HEK293 (cell line): ENCODE results near the gene C19orf25.

Experiments
- CTCF ChIA-PET: fragments of 350-600 bp; formaldehyde crosslinking; extraction: SDS; loops from one replicate; lab custom pipeline; 2021; ENCODE audit warnings: antibody characterized with exemption; lab: Yijun Ruan, JAX
- POLR2A ChIA-PET: fragments of 300-600 bp; formaldehyde crosslinking; extraction: SDS; loops from one replicate; lab custom pipeline; 2020; ENCODE audit warnings: antibody characterized with exemption, inconsistent platforms; lab: Yijun Ruan, JAX
- H3K27ac ChIP-seq: fragments of 200-500 bp; sonication (Bioruptor generic); 2 replicates; pipeline ENCODE4 v1.5.1; 2014; ENCODE audit warnings: low read depth, low read length, control low read depth, inconsistent platforms; ENCODE audit errors: extremely low read depth
- H3K36me3 ChIP-seq, 2 experiments: fragments of 200-500 bp in 1 of 2; sonication (Bioruptor generic) in 1 of 2; 1 replicate in 1 of 2; 2 replicates in 1 of 2; pipeline ENCODE4 v1.5.1; 2014 to 2017; ENCODE audit warnings: inconsistent platforms in 2 of 2, low read length in 2 of 2; ENCODE audit not compliant: control insufficient read depth in 2 of 2, insufficient read depth in 1 of 2
- H3K4me1 ChIP-seq: fragments of 200-500 bp; sonication (Bioruptor generic); 2 replicates; pipeline ENCODE4 v1.5.1; 2014; ENCODE audit warnings: mild to moderate bottlenecking, low read length, inconsistent platforms; ENCODE audit not compliant: control insufficient read depth, insufficient read depth
- H3K4me3 ChIP-seq: 2 replicates; pipeline ENCODE4 v1.5.1; 2011; ENCODE audit warnings: low read depth, mild to moderate bottlenecking, control low read depth, low read length, moderate library complexity
- H3K9me3 ChIP-seq: fragments of 200-500 bp; sonication (Bioruptor generic); 2 replicates; pipeline ENCODE4 v1.5.1; 2014; ENCODE audit warnings: low read depth, low read length, inconsistent platforms; ENCODE audit not compliant: control insufficient read depth, insufficient read depth
- CTCF ChIP-seq: fragments of 450-650 bp; formaldehyde crosslinking; IDR thresholded peaks from 2 replicates; pipeline ENCODE4 v1.5.1; 2016; ENCODE audit warnings: missing biosample characterization, missing genetic modification characterization
- GFI1B ChIP-seq: fragments of 450-650 bp; formaldehyde crosslinking; IDR thresholded peaks from 2 replicates; pipeline ENCODE4 v1.5.1; 2016; ENCODE audit warnings: missing biosample characterization, missing genetic modification characterization
- INSM2 ChIP-seq: fragments of 450-650 bp; formaldehyde crosslinking; IDR thresholded peaks from 2 replicates; pipeline ENCODE4 v1.5.1; 2016; ENCODE audit warnings: missing biosample characterization, missing genetic modification characterization
- PRDM6 ChIP-seq: fragments of 450-650 bp; formaldehyde crosslinking; IDR thresholded peaks from 2 replicates; pipeline ENCODE4 v1.5.1; 2017; ENCODE audit warnings: missing biosample characterization, missing genetic modification characterization
- SCRT2 ChIP-seq: fragments of 450-650 bp; formaldehyde crosslinking; IDR thresholded peaks from 2 replicates; pipeline ENCODE4 v1.5.1; 2016; ENCODE audit warnings: missing biosample characterization, missing genetic modification characterization
- ZFHX2 ChIP-seq: fragments of 450-650 bp; formaldehyde crosslinking; conservative IDR thresholded peaks from 2 replicates; pipeline ENCODE4 v1.5.1; 2016; ENCODE audit warnings: missing biosample characterization, missing genetic modification characterization
- ZFP69B ChIP-seq: fragments of 450-650 bp; formaldehyde crosslinking; IDR thresholded peaks from 2 replicates; pipeline ENCODE4 v1.5.1; 2016; ENCODE audit warnings: missing biosample characterization, missing genetic modification characterization
- ZNF169 ChIP-seq: fragments of 450-650 bp; formaldehyde crosslinking; IDR thresholded peaks from 2 replicates; pipeline ENCODE4 v1.5.1; 2016; ENCODE audit warnings: missing biosample characterization, missing genetic modification characterization
- ZNF221 ChIP-seq: fragments of 450-650 bp; formaldehyde crosslinking; IDR thresholded peaks from 2 replicates; pipeline ENCODE4 v1.5.1; 2017; ENCODE audit warnings: missing biosample characterization, missing genetic modification characterization, borderline replicate concordance
- ZNF23 ChIP-seq: fragments of 450-650 bp; formaldehyde crosslinking; IDR thresholded peaks from 2 replicates; pipeline ENCODE4 v1.5.1; 2016; ENCODE audit warnings: missing biosample characterization, missing genetic modification characterization, borderline replicate concordance
- ZNF391 ChIP-seq: fragments of 450-650 bp; formaldehyde crosslinking; IDR thresholded peaks from 2 replicates; pipeline ENCODE4 v1.5.1; 2016; ENCODE audit warnings: low read depth, missing biosample characterization, missing genetic modification characterization, borderline replicate concordance
- ZNF48 ChIP-seq: fragments of 450-650 bp; formaldehyde crosslinking; IDR thresholded peaks from 2 replicates; pipeline ENCODE4 v1.5.1; 2016; ENCODE audit warnings: missing biosample characterization, missing genetic modification characterization
- ZNF76 ChIP-seq: fragments of 450-650 bp; formaldehyde crosslinking; IDR thresholded peaks from 2 replicates; pipeline ENCODE4; 2016; ENCODE audit warnings: low read depth, missing biosample characterization, missing genetic modification characterization, borderline replicate concordance
- ZNF777 ChIP-seq: fragments of 450-650 bp; formaldehyde crosslinking; IDR thresholded peaks from 2 replicates; pipeline ENCODE4 v1.5.1; 2017; ENCODE audit warnings: missing biosample characterization, missing genetic modification characterization, borderline replicate concordance
- TF ChIP-seq, protein P1 (sequence below): fragments of 450-650 bp; formaldehyde crosslinking; IDR thresholded peaks from 2 replicates; pipeline ENCODE4 v1.5.0; 2017; ENCODE audit warnings: missing biosample characterization, missing genetic modification characterization, borderline replicate concordance
- TF ChIP-seq, protein P2 (sequence below): fragments of 450-650 bp; formaldehyde crosslinking; IDR thresholded peaks from 2 replicates; pipeline ENCODE4 v1.5.1; 2016; ENCODE audit warnings: missing biosample characterization, missing genetic modification characterization, borderline replicate concordance
- TF ChIP-seq, protein P3 (sequence below): fragments of 450-650 bp; formaldehyde crosslinking; IDR thresholded peaks from 2 replicates; pipeline ENCODE4 v1.5.1; 2017; ENCODE audit warnings: missing biosample characterization, missing genetic modification characterization

Gene C19orf25

DNA sequence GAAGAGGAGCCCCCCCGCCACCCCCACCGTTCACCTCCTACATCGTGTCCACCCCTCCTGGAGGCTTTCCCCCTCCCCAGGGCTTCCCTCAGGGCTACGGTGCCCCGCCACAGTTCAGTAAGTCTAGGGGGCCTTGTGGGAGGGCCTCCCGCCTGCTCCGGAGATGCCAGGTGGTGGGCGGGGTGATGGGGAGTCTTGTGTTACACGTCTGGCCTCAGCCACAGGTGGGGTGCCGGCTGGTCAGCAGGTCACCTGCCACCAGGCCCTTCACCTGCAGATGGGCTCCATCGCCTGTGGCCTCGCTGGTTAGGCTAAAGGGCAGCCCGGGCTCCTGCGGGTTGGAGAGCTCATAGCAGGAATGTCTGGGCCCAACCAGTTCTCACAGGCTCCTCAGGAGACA is 48.8 kb downstream of the C19orf25 start (continued):
- TF ChIP-seq, protein P1, sequence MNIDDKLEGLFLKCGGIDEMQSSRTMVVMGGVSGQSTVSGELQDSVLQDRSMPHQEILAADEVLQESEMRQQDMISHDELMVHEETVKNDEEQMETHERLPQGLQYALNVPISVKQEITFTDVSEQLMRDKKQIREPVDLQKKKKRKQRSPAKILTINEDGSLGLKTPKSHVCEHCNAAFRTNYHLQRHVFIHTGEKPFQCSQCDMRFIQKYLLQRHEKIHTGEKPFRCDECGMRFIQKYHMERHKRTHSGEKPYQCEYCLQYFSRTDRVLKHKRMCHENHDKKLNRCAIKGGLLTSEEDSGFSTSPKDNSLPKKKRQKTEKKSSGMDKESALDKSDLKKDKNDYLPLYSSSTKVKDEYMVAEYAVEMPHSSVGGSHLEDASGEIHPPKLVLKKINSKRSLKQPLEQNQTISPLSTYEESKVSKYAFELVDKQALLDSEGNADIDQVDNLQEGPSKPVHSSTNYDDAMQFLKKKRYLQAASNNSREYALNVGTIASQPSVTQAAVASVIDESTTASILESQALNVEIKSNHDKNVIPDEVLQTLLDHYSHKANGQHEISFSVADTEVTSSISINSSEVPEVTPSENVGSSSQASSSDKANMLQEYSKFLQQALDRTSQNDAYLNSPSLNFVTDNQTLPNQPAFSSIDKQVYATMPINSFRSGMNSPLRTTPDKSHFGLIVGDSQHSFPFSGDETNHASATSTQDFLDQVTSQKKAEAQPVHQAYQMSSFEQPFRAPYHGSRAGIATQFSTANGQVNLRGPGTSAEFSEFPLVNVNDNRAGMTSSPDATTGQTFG (tag by site-specific recombination): no peak
- peak; percentile 34 for TF ChIP-seq ZFHX2 (tag by site-specific recombination)

DNA sequence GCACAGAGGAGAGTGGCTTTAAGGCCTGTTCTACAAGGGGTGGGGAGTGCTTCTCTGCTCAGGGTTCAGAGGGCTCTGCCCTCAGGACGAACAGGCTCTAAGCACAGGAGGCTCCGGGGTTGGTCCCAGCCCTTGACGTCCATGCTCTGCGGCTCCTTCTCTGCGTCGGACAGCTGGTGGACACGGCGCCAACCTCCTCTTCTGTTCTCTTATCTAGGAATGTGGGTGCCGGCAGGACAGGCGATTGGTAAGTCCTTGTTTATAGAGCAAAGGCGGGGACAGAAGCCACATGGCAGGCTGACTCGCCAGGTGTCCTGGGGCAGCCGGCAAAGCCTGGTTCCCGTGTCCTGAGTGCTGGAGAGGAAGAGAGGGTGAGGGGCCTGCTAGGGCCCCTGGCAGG is 49.3 kb downstream of the C19orf25 start:
- no peak for TF ChIP-seq ZNF48 (tag by site-specific recombination)
- no peak for TF ChIP-seq ZNF169 (tag by site-specific recombination)
- TF ChIP-seq PRDM6: no peak
- TF ChIP-seq ZNF777 (tag by site-specific recombination): no peak
- TF ChIP-seq ZNF221 (tag by site-specific recombination): no peak
- TF ChIP-seq ZNF391 (tag by site-specific recombination): no peak
- TF ChIP-seq SCRT2 (tag by site-specific recombination): no peak
- TF ChIP-seq GFI1B (tag by site-specific recombination): no peak
- TF ChIP-seq INSM2 (tag by site-specific recombination): no peak
- TF ChIP-seq ZFP69B (tag by site-specific recombination): no peak
- peak overlapping the region; percentile 28; the same call in 1 of the 2 replicates for H3K27ac ChIP-seq
- no peaks in the 10 kb centered on the region for H3K4me1 ChIP-seq
- CTCF ChIA-PET: no interaction called here
- no peak overlapping the region for H3K4me3 ChIP-seq
- POLR2A ChIA-PET: no interaction called here
- H3K9me3 ChIP-seq: no peaks in the 10 kb centered on the region
- H3K36me3 ChIP-seq: peaks cover 17 to 92% of the 10 kb centered on the region in 2 experiments; a peak in 2 of 3 replicates

GRCh38 chr19:1428738-1429391 is 50.1 kb downstream of the C19orf25 start:
- CTCF ChIA-PET: no interaction called here
- TF ChIP-seq CTCF (tag by site-specific recombination) (no peak), ZNF23 (tag by site-specific recombination) (no peak), ZNF76 (tag by site-specific recombination) (no peak)
- TF ChIP-seq, protein P2, sequence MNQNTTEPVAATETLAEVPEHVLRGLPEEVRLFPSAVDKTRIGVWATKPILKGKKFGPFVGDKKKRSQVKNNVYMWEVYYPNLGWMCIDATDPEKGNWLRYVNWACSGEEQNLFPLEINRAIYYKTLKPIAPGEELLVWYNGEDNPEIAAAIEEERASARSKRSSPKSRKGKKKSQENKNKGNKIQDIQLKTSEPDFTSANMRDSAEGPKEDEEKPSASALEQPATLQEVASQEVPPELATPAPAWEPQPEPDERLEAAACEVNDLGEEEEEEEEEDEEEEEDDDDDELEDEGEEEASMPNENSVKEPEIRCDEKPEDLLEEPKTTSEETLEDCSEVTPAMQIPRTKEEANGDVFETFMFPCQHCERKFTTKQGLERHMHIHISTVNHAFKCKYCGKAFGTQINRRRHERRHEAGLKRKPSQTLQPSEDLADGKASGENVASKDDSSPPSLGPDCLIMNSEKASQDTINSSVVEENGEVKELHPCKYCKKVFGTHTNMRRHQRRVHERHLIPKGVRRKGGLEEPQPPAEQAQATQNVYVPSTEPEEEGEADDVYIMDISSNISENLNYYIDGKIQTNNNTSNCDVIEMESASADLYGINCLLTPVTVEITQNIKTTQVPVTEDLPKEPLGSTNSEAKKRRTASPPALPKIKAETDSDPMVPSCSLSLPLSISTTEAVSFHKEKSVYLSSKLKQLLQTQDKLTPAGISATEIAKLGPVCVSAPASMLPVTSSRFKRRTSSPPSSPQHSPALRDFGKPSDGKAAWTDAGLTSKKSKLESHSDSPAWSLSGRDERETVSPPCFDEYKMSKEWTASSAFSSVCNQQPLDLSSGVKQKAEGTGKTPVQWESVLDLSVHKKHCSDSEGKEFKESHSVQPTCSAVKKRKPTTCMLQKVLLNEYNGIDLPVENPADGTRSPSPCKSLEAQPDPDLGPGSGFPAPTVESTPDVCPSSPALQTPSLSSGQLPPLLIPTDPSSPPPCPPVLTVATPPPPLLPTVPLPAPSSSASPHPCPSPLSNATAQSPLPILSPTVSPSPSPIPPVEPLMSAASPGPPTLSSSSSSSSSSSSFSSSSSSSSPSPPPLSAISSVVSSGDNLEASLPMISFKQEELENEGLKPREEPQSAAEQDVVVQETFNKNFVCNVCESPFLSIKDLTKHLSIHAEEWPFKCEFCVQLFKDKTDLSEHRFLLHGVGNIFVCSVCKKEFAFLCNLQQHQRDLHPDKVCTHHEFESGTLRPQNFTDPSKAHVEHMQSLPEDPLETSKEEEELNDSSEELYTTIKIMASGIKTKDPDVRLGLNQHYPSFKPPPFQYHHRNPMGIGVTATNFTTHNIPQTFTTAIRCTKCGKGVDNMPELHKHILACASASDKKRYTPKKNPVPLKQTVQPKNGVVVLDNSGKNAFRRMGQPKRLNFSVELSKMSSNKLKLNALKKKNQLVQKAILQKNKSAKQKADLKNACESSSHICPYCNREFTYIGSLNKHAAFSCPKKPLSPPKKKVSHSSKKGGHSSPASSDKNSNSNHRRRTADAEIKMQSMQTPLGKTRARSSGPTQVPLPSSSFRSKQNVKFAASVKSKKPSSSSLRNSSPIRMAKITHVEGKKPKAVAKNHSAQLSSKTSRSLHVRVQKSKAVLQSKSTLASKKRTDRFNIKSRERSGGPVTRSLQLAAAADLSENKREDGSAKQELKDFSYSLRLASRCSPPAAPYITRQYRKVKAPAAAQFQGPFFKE (tag by site-specific recombination): no peak
- TF ChIP-seq, protein P3, sequence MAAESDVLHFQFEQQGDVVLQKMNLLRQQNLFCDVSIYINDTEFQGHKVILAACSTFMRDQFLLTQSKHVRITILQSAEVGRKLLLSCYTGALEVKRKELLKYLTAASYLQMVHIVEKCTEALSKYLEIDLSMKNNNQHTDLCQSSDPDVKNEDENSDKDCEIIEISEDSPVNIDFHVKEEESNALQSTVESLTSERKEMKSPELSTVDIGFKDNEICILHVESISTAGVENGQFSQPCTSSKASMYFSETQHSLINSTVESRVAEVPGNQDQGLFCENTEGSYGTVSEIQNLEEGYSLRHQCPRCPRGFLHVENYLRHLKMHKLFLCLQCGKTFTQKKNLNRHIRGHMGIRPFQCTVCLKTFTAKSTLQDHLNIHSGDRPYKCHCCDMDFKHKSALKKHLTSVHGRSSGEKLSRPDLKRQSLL (tag by site-specific recombination): peak; percentile 21; the same call in 1 of the 2 replicates

More at GRCh38 chr19:1428738-1429391, 50.1 kb downstream of the C19orf25 start:
- no peak overlapping the region for H3K4me3 ChIP-seq
- POLR2A ChIA-PET: interaction anchor here (0.7 kb wide), 1 partner anchor 8 kb away, joined by 3 read pairs; no protein-coding TSS in a partner anchor
- peaks cover 17 to 91% of the 10 kb centered on the region in 2 experiments; a peak in 2 of 3 replicates for H3K36me3 ChIP-seq
- no peak overlapping the region for H3K27ac ChIP-seq
- H3K4me1 ChIP-seq: no peaks in the 10 kb centered on the region
- no peaks in the 10 kb centered on the region for H3K9me3 ChIP-seq
